Spleen (tissue), 7 donors: ENCODE measurements around the gene RAB6A.

Source experiments
- POLR2A ChIP-seq, 3 donors: fragments of 450-650 bp; IDR thresholded peaks; one replicate each; pipeline ENCODE4 v1.5.1; 2017; ENCODE audit warnings: antibody characterized with exemption in 3 of 3, mild to moderate bottlenecking in 1 of 3
- POLR2AphosphoS5 ChIP-seq, 3 donors: sonication (generic); formaldehyde crosslinking; IDR thresholded peaks; one replicate each; pipeline ENCODE4 v1.5.1; 2017; ENCODE audit warnings: antibody characterized with exemption in 3 of 3
- TF ChIP-seq, protein P1 (sequence below), 11 experiments: fragments of 200-600 bp in 7 of 11; fragments of 450-650 bp in 4 of 11; sonication (generic) in 4 of 11; IDR thresholded peaks in 8 of 11; conservative IDR thresholded peaks in 3 of 11; 1 replicate in 7 of 11; 2 replicates in 4 of 11; pipeline versions ENCODE4 v1.4.0 to v1.8.0; 2016 to 2021; ENCODE audit warnings: antibody characterized with exemption in 11 of 11, inconsistent platforms in 4 of 11, mild to moderate bottlenecking in 1 of 11
- donor health status: DM: no; HTN: no; CAD: no; lungs with moderate emphysema.
- donor health status: DM: no; HTN: no; CAD: no.
- donor health status: DM: no; HTN: no; CAD: no.

DNA sequence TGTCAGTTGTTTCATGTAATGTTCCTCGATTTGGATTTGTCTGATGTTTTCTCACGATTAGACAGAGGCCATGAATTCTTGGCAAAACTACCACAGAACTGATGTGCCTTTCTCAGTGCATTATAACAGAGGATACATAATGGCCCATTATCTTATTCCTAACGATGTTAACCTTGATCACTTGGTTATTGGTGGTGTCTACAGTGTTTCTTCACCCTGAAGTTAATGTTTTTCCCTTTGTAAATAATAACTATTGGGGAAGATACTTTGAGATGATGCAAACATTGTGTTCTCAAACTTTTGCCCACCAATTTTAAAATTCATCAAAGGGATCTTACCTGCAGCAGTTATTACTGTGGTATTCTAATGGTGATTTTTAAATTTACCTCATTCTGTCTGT lies 13.1 kb downstream of the RAB6A start:
- TF ChIP-seq POLR2AphosphoS5 (IDR thresholded peaks at IDR 0.05) (no peak), POLR2A (IDR thresholded peaks at IDR 0.05) (no peak)
- TF ChIP-seq, protein P1, sequence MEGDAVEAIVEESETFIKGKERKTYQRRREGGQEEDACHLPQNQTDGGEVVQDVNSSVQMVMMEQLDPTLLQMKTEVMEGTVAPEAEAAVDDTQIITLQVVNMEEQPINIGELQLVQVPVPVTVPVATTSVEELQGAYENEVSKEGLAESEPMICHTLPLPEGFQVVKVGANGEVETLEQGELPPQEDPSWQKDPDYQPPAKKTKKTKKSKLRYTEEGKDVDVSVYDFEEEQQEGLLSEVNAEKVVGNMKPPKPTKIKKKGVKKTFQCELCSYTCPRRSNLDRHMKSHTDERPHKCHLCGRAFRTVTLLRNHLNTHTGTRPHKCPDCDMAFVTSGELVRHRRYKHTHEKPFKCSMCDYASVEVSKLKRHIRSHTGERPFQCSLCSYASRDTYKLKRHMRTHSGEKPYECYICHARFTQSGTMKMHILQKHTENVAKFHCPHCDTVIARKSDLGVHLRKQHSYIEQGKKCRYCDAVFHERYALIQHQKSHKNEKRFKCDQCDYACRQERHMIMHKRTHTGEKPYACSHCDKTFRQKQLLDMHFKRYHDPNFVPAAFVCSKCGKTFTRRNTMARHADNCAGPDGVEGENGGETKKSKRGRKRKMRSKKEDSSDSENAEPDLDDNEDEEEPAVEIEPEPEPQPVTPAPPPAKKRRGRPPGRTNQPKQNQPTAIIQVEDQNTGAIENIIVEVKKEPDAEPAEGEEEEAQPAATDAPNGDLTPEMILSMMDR (IDR thresholded peaks at IDR 0.05 in 8 of 11, conservative IDR thresholded peaks at IDR 0.05 in 3 of 11), result no peak
